HEK293 (cell line): ENCODE data around the gene NPC2.

ENCODE experiments used
- CTCF ChIA-PET: fragments of 350-600 bp; formaldehyde crosslinking; extraction: SDS; loops from one replicate; lab custom pipeline; 2021; ENCODE audit warnings: antibody characterized with exemption; lab: Yijun Ruan, JAX
- POLR2A ChIA-PET: fragments of 300-600 bp; formaldehyde crosslinking; extraction: SDS; loops from one replicate; lab custom pipeline; 2020; ENCODE audit warnings: antibody characterized with exemption, inconsistent platforms; lab: Yijun Ruan, JAX
- H3K27ac ChIP-seq: fragments of 200-500 bp; sonication (Bioruptor generic); 2 replicates; pipeline ENCODE4 v1.5.1; 2014; ENCODE audit warnings: low read depth, low read length, control low read depth, inconsistent platforms; ENCODE audit errors: extremely low read depth
- H3K36me3 ChIP-seq, 2 experiments: fragments of 200-500 bp in 1 of 2; sonication (Bioruptor generic) in 1 of 2; 1 replicate in 1 of 2; 2 replicates in 1 of 2; pipeline ENCODE4 v1.5.1; 2014 to 2017; ENCODE audit warnings: inconsistent platforms in 2 of 2, low read length in 2 of 2; ENCODE audit not compliant: control insufficient read depth in 2 of 2, insufficient read depth in 1 of 2
- H3K4me1 ChIP-seq: fragments of 200-500 bp; sonication (Bioruptor generic); 2 replicates; pipeline ENCODE4 v1.5.1; 2014; ENCODE audit warnings: mild to moderate bottlenecking, low read length, inconsistent platforms; ENCODE audit not compliant: control insufficient read depth, insufficient read depth
- H3K4me3 ChIP-seq: 2 replicates; pipeline ENCODE4 v1.5.1; 2011; ENCODE audit warnings: low read depth, mild to moderate bottlenecking, control low read depth, low read length, moderate library complexity
- H3K9me3 ChIP-seq: fragments of 200-500 bp; sonication (Bioruptor generic); 2 replicates; pipeline ENCODE4 v1.5.1; 2014; ENCODE audit warnings: low read depth, low read length, inconsistent platforms; ENCODE audit not compliant: control insufficient read depth, insufficient read depth
- ELK4 ChIP-seq: IDR thresholded peaks from 2 replicates; pipeline ENCODE4 v1.6.1; 2011; ENCODE audit warnings: mild to moderate bottlenecking, low read depth, low read length, borderline replicate concordance
- GLI2 ChIP-seq: fragments of 450-650 bp; formaldehyde crosslinking; IDR thresholded peaks from 2 replicates; pipeline ENCODE4; 2017; ENCODE audit warnings: missing biosample characterization, missing genetic modification characterization, low read depth, borderline replicate concordance
- HOXD13 ChIP-seq: sonication (generic); formaldehyde crosslinking; IDR thresholded peaks from 2 replicates; pipeline ENCODE4 v1.8.0; 2022; ENCODE audit warnings: missing genetic modification reagents, borderline replicate concordance
- INSM2 ChIP-seq: fragments of 450-650 bp; formaldehyde crosslinking; IDR thresholded peaks from 2 replicates; pipeline ENCODE4 v1.5.1; 2016; ENCODE audit warnings: missing biosample characterization, missing genetic modification characterization
- KLF17 ChIP-seq: fragments of 450-650 bp; formaldehyde crosslinking; IDR thresholded peaks from 2 replicates; pipeline ENCODE4 v1.5.1; 2016; ENCODE audit warnings: missing biosample characterization, missing genetic modification characterization
- OVOL3 ChIP-seq: fragments of 450-650 bp; formaldehyde crosslinking; IDR thresholded peaks from 2 replicates; pipeline ENCODE4 v1.5.1; 2016; ENCODE audit warnings: missing biosample characterization, missing genetic modification characterization
- PATZ1 ChIP-seq: fragments of 450-650 bp; formaldehyde crosslinking; IDR thresholded peaks from 2 replicates; pipeline ENCODE4 v1.5.1; 2016; ENCODE audit warnings: missing biosample characterization, missing genetic modification characterization
- SALL2 ChIP-seq: fragments of 450-650 bp; formaldehyde crosslinking; IDR thresholded peaks from 2 replicates; pipeline ENCODE4 v1.5.0; 2017; ENCODE audit warnings: missing biosample characterization, mild to moderate bottlenecking, missing genetic modification characterization, borderline replicate concordance
- ZBTB7A ChIP-seq: fragments of 450-650 bp; formaldehyde crosslinking; IDR thresholded peaks from 2 replicates; pipeline ENCODE4 v1.5.1; 2016; ENCODE audit warnings: low read depth, missing biosample characterization, missing genetic modification characterization
- ZFP3 ChIP-seq: fragments of 450-650 bp; formaldehyde crosslinking; IDR thresholded peaks from 2 replicates; pipeline ENCODE4 v1.5.1; 2016; ENCODE audit warnings: low read depth, missing biosample characterization, missing genetic modification characterization
- ZNF184 ChIP-seq: fragments of 450-650 bp; IDR thresholded peaks from 2 replicates; pipeline ENCODE4 v1.5.1; 2018; ENCODE audit warnings: missing biosample characterization, mild to moderate bottlenecking, missing genetic modification characterization
- ZNF19 ChIP-seq: fragments of 450-650 bp; formaldehyde crosslinking; IDR thresholded peaks from 2 replicates; pipeline ENCODE4; 2016; ENCODE audit warnings: missing biosample characterization, missing genetic modification characterization, low read depth
- ZNF26 ChIP-seq: fragments of 450-650 bp; formaldehyde crosslinking; IDR thresholded peaks from 2 replicates; pipeline ENCODE4 v1.5.1; 2016; ENCODE audit warnings: missing biosample characterization, missing genetic modification characterization
- ZNF324 ChIP-seq: fragments of 450-650 bp; formaldehyde crosslinking; IDR thresholded peaks from 2 replicates; pipeline ENCODE4 v1.5.1; 2016; ENCODE audit warnings: missing biosample characterization, missing genetic modification characterization
- ZNF362 ChIP-seq: fragments of 450-650 bp; formaldehyde crosslinking; IDR thresholded peaks from 2 replicates; pipeline ENCODE4 v1.5.1; 2016; ENCODE audit warnings: missing biosample characterization, missing genetic modification characterization
- ZNF416 ChIP-seq: fragments of 450-650 bp; formaldehyde crosslinking; IDR thresholded peaks from 2 replicates; pipeline ENCODE4 v1.5.1; 2016; ENCODE audit warnings: missing biosample characterization, missing genetic modification characterization
- ZNF449 ChIP-seq: fragments of 450-650 bp; formaldehyde crosslinking; IDR thresholded peaks from 2 replicates; pipeline ENCODE4 v1.5.1; 2017; ENCODE audit warnings: missing biosample characterization, mild to moderate bottlenecking, missing genetic modification characterization, moderate library complexity
- ZNF558 ChIP-seq: fragments of 450-650 bp; formaldehyde crosslinking; IDR thresholded peaks from 2 replicates; pipeline ENCODE4 v1.5.1; 2016; ENCODE audit warnings: missing biosample characterization, missing genetic modification characterization
- ZNF560 ChIP-seq: fragments of 450-650 bp; formaldehyde crosslinking; IDR thresholded peaks from 2 replicates; pipeline ENCODE4 v1.5.1; 2017; ENCODE audit warnings: missing biosample characterization, missing genetic modification characterization, borderline replicate concordance
- ZNF626 ChIP-seq: fragments of 450-650 bp; sonication (Bioruptor Pico); formaldehyde crosslinking; IDR thresholded peaks from 2 replicates; pipeline ENCODE4 v1.5.1; 2018; ENCODE audit warnings: missing biosample characterization, missing genetic modification characterization, inconsistent platforms
- ZNF768 ChIP-seq: fragments of 450-650 bp; formaldehyde crosslinking; IDR thresholded peaks from 2 replicates; pipeline ENCODE4 v1.5.1; 2018; ENCODE audit warnings: missing biosample characterization, mild to moderate bottlenecking, missing genetic modification characterization

Gene NPC2

GRCh38 chr14:74442757-74443156 is 50.3 kb downstream of the NPC2 start:
- Histone ChIP-seq H3K4me3 (no peak overlapping the region), H3K36me3 (no peaks in the 10 kb centered on the region), H3K27ac (no peak overlapping the region), H3K9me3 (no peaks in the 10 kb centered on the region), H3K4me1 (no peaks in the 10 kb centered on the region)
- POLR2A ChIA-PET, result interaction anchor here (1.8 kb wide), 1 partner anchor 51 kb away, joined by 4 read pairs; the partner anchor contains the start of genes ISCA2 and NPC2
- CTCF ChIA-PET, result interaction anchor here (2.2 kb wide), 1 partner anchor 16 kb away, joined by 10 read pairs; no protein-coding TSS in a partner anchor
- no peak for TF ChIP-seq SALL2 (tag by site-specific recombination)
- TF ChIP-seq ZBTB7A (tag by site-specific recombination), result no peak
- TF ChIP-seq ZNF362 (tag by site-specific recombination), result no peak
- TF ChIP-seq ZFP3 (tag by site-specific recombination), result no peak
- TF ChIP-seq ZNF184 (tag by site-specific recombination), result no peak
- no peak for TF ChIP-seq GLI2 (tag by site-specific recombination)
- TF ChIP-seq ZNF560 (tag by site-specific recombination), result no peak
- no peak for TF ChIP-seq OVOL3 (tag by site-specific recombination)

- CTCF ChIA-PET, result no interaction called here
- Histone ChIP-seq H3K4me1 (no peaks in the 10 kb centered on the region), H3K9me3 (no peaks in the 10 kb centered on the region), H3K36me3 (no peaks in the 10 kb centered on the region), H3K27ac (no peak overlapping the region), H3K4me3 (no peak overlapping the region)
- POLR2A ChIA-PET, result no interaction called here
- TF ChIP-seq ELK4 (no peak), ZNF768 (tag by site-specific recombination) (no peak), HOXD13 (CRISPR knock-in tag) (no peak), ZNF362 (tag by site-specific recombination) (no peak), ZNF626 (tag by site-specific recombination) (no peak), INSM2 (no peak), ZNF26 (tag by site-specific recombination) (no peak), ZNF558 (tag by site-specific recombination) (no peak), ZNF324 (tag by site-specific recombination) (no peak), ZNF19 (tag by site-specific recombination) (no peak), ZNF416 (tag by site-specific recombination) (no peak), PATZ1 (tag by site-specific recombination) (no peak), KLF17 (tag by site-specific recombination) (no peak), ZNF449 (tag by site-specific recombination) (no peak)
These were observed 52.0 kb downstream of the NPC2 start for GRCh38 chr14:74441113-74441512.
